Measurements from ENCODE around the gene VSIR.

GRCh38 chr10:71705582-71705981, 67.7 kb downstream of the VSIR start:
- no peak for TF ChIP-seq POLR2A (IDR thresholded peaks at IDR 0.05; ENCODE audit: extremely low read depth, insufficient read length)
- no peak for TF ChIP-seq CTCF (IDR thresholded peaks at IDR 0.05; ENCODE audit: low read depth, low read length)
